Measurements from ENCODE around the gene MYORG.

Gene MYORG

GRCh38 chr9:34326690-34327089, 50.0 kb downstream of the MYORG start:
- H3K4me1 ChIP-seq (ENCODE audit: insufficient read depth, low read length): no peaks in the 10 kb centered on the region; the same call in 1 of the 2 replicates
- no peak overlapping the region for H3K27ac ChIP-seq (ENCODE audit: low read length)
- no peak overlapping the region for H3K9ac ChIP-seq (ENCODE audit: low read depth, low read length)
- H3K9me3 ChIP-seq (ENCODE audit: insufficient read depth, low read depth, low read length): no peaks in the 10 kb centered on the region
- no peaks in the 10 kb centered on the region for H3K36me3 ChIP-seq (ENCODE audit: insufficient read depth, low read depth, low read length)
- H3K4me3 ChIP-seq (ENCODE audit: low read length): no peak overlapping the region
- no peaks in the 10 kb centered on the region for H3K27me3 ChIP-seq (ENCODE audit: insufficient read depth, low read length)

- no peaks in the 10 kb centered on the region; the same call in 1 of the 2 replicates for H3K4me1 ChIP-seq (ENCODE audit: insufficient read depth, low read length)
- H3K36me3 ChIP-seq (ENCODE audit: insufficient read depth, low read depth, low read length): no peaks in the 10 kb centered on the region
- no peaks in the 10 kb centered on the region for H3K27me3 ChIP-seq (ENCODE audit: insufficient read depth, low read length)
- no peak overlapping the region for H3K4me3 ChIP-seq (ENCODE audit: low read length)
- H3K9ac ChIP-seq (ENCODE audit: low read depth, low read length): no peak overlapping the region
- no peak overlapping the region for H3K27ac ChIP-seq (ENCODE audit: low read length)
- no peaks in the 10 kb centered on the region for H3K9me3 ChIP-seq (ENCODE audit: insufficient read depth, low read depth, low read length)
Measured at GRCh38 chr9:34322899-34323591, 53.7 kb downstream of the MYORG start.

- Histone ChIP-seq H3K27me3 (ENCODE audit: insufficient read depth, low read length) (no peaks in the 10 kb centered on the region), H3K36me3 (ENCODE audit: insufficient read depth, low read depth, low read length) (no peaks in the 10 kb centered on the region), H3K4me3 (ENCODE audit: low read length) (no peak overlapping the region), H3K9ac (ENCODE audit: low read depth, low read length) (no peak overlapping the region), H3K9me3 (ENCODE audit: insufficient read depth, low read depth, low read length) (no peaks in the 10 kb centered on the region), H3K4me1 (ENCODE audit: insufficient read depth, low read length) (no peaks in the 10 kb centered on the region), H3K27ac (ENCODE audit: low read length) (no peak overlapping the region)
Measured at GRCh38 chr9:34321451-34321850, 55.2 kb downstream of the MYORG start.

- Histone ChIP-seq H3K4me1 (ENCODE audit: insufficient read depth, low read length) (no peaks in the 10 kb centered on the region), H3K9me3 (ENCODE audit: insufficient read depth, low read depth, low read length) (no peaks in the 10 kb centered on the region), H3K36me3 (ENCODE audit: insufficient read depth, low read depth, low read length) (no peaks in the 10 kb centered on the region), H3K9ac (ENCODE audit: low read depth, low read length) (no peak overlapping the region), H3K27ac (ENCODE audit: low read length) (no peak overlapping the region), H3K27me3 (ENCODE audit: insufficient read depth, low read length) (no peaks in the 10 kb centered on the region), H3K4me3 (ENCODE audit: low read length) (no peak overlapping the region)
Measured at GRCh38 chr9:34318163-34318790, 58.4 kb downstream of the MYORG start.

GRCh38 chr9:34317436-34317835, 59.3 kb downstream of the MYORG start:
- Histone ChIP-seq H3K27ac (ENCODE audit: low read length) (no peak overlapping the region), H3K9ac (ENCODE audit: low read depth, low read length) (no peak overlapping the region), H3K4me3 (ENCODE audit: low read length) (no peak overlapping the region), H3K36me3 (ENCODE audit: insufficient read depth, low read depth, low read length) (no peaks in the 10 kb centered on the region), H3K9me3 (ENCODE audit: insufficient read depth, low read depth, low read length) (no peaks in the 10 kb centered on the region), H3K27me3 (ENCODE audit: insufficient read depth, low read length) (no peaks in the 10 kb centered on the region), H3K4me1 (ENCODE audit: insufficient read depth, low read length) (no peaks in the 10 kb centered on the region)

Measured in iPS-20b (cell line).